ENCODE results near the gene ZNF296. TPM values are rescaled to one million over a fixed set of nuclear protein-coding genes. Genes with fewer than 3 reads are reported as not detected.

Gene ZNF296
- total RNA-seq, 1 donor from 2014 or later = not detected

DNA sequence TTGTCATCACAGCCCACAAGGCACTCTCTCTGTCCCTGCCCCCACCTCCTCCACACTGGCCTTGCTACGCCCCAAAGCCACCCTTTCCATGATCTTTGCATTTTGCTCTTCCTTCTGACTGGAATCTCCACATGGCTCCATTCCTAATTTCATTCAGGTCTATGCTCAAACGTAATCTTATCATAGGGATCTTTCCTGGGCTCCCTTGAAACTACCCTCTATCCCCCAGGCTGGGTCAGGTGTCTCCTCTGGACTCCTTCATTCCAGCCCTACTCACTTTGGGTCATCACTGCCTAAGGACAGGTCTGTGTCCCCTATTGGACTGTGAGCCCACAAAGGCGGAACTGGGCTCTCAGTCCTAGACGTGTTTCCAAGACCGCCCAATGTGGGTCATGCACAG lies 5.9 kb upstream of the ZNF296 start:
- DNase-seq = no peak

DNA sequence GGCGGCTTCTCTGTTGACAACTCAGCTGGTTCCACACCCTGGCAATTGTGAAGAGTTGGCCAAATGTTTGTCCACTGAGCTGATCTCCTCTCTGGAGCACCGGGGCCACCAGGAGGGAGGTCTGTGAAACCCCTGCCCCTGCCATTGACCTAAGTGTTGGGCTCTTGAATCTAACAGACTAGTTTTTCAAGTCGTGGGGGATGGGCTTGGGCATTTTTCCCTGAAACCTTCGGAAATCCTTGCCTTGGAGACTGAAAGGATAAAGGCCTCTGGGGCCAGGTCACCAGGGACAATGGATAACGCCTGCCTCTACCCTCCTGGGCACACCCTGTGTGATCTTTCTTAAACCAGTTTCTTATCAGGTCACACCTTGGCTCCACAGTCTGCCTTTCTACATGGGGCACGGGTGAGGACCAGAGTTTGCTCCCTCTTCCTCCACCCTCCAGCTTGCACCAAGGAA lies 3.7 kb upstream of the ZNF296 start:
- DNase-seq = no peak

DNA sequence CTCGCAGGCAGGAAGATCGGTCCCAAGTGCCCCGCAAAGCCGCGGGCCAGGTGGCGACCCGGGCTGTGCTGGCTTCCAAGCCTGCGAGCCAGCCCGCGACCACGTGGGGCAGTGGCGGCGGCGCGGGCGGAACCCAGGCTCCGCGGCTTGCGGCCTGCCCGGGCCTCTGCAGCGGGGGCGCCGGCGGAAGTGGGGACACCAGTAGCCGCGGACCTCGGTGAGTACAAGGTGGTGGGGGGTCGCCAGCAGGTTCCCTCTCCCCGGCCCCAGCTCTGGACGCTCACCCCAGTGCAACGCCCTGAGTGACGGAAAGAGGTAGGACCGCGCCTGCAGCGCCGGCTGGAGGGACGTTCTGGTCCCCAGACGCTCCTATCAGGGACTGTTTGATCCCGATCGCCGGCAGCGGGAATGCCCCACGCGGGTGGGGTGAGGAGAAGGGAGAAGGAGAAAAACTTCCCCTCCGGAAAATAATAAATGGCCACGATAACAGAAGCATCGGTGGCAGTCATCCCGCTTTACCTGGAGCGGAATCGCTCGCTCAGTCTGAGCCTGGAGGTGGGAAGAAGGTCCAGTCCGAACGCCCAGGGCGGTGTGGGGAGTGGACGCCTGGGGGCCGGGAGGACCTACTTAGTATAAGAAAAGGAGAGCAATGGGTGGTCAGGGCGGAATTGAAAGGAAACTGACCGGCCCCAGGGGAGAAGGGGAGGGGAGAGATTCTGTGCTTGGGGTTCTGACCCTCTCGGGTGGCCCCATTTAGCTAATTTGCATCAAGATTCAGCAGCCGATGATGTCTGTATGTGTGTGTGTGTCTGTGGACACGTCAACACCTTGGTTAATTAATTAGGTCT lies 3.0 kb upstream of the ZNF296 start, which contains the start of gene GEMIN7:
TSS of gene GEMIN7 (plus strand) at position 198 of the 848 bp plus-strand sequence. CDS start 10,855 bp downstream, outside the sequence.
- DNase-seq = peak; percentile 81

DNA sequence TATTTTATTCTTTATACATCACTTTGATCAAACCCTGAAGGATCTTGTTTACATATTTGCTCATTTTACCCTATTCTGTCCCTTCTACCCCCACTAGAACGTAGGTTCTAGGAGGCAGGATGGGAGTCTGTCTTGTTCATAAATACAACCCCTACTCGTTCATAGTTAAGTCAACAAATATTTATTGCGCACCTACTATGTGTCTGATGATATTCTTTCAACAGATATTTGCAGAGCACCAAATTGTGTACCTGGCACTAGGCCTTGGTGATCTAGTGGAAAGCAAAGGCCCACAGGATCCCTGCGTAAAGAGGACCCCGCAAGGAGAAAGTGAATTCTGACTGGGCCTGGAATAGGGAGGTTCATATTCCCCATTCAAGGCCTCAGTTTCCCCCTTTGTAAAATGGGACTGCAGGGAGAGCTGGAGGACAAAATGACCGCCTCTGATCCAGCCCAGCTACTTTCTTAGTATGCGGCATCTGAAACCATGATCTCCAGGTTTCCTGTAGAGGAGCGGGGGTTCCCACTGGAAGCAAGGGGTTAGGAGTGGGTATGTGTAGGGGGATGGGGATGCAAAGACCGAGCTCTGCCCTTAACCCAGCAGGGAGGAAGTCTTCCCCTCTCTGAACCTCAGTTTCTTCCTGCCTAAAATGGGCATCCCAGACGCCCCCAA lies 2.2 kb upstream of the ZNF296 start:
- DNase-seq = no peak

DNA sequence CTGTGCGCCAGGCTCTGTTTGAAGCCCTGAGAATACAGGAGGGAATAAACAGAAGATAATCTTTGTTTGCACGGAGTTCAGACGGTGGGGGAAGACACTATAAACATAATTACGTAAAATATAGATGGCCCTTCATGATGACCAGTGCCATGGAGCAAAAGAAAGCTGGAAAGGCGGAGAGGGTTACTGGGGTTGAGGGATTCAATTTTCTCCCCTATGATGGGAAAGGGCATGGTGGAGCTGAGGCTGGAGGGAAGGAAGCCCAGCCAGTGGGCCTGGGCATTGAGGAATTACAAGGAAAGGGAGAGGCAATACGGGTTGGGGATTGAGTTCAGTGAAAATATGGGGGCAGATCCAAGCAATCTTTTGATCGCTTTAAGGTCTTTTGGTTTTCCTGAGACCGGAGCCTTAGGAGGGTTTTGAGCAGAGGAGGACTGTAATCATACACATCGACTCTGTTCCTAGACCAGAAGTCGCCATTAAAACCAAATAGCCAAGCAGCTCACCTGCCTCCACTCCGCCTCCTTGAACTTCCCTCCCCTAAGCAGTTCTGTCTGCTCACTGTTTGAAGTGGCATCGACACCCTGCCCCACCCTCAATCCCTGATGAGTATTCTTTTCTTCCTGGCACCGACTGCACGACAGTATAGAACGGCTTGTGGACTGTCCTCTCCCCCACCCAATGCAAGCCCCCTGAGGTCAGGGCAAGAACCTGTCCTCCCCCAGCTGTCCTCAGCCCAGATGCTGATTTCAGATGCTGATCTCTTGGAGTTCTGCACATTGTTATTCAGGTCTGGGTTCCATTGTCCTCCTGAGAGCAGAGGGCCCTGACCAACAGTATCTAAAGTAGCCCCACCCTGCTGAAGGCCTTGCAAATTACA lies 813 bp upstream of the ZNF296 start:
- no peak for DNase-seq

DNA sequence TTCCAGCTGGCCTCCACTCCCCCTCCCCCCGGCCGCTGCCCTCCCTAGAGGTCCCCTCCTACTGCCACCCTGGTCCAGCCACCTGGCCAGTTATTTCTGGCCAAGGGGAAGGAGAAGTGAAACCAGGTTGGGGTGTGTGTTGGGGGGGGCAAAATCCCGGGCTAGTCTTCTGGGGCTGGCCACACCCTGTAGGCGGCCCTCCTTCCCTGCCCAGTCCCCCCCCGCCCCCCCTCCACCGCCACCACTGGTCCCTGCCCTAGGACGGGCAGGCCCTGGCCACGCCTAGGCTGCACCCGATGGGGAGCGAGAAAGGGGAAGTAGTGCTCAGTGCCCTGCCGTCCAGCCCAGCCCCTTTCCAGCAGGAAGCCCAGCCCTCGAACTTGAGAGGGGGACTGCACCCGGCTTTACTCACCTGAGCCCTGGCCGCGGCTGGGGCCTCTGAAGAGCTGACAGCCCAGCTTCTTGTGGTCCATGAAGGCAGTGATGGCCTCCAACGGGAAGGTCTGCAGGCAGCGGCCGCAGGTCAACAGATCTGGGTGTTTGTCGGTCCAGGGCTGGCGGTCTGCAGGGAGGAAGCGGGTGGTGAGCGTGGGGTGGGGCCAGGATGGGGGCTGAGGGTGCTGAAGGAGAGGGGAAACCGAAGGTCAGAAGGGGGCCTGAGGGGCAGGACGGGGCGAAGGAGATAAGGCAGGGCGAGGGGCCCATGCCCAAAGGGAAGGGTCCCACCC lies 813 bp downstream of the ZNF296 start:
- peak; percentile 50 for DNase-seq

DNA sequence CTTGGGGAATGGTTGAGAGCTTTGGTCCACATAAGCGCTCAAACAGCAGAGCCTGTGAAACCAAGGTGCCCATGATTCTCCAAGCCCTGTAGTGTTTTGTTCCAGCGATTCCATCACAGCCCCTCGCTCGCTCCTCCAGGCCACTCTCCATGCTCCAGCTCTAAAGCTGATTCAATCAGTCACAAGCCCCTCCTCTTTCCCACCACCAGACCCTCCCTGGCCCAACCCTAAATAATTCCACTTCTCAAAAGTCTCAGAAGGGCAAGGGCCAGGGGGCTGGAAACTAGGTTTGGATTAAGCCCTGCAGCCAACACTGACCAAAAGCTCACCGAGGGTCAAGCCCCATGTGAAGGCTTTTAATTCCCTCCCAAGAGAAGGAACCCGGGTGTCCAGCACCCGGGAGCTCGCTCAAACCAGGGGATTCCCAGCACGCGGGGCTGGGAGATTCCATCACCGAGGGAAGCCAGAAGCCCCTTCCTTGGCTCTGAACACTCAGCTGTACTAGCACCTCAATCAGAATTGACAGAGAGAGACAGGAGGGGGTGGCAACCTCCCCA lies 1.5 kb downstream of the ZNF296 start:
- peak; percentile 11 for DNase-seq

DNA sequence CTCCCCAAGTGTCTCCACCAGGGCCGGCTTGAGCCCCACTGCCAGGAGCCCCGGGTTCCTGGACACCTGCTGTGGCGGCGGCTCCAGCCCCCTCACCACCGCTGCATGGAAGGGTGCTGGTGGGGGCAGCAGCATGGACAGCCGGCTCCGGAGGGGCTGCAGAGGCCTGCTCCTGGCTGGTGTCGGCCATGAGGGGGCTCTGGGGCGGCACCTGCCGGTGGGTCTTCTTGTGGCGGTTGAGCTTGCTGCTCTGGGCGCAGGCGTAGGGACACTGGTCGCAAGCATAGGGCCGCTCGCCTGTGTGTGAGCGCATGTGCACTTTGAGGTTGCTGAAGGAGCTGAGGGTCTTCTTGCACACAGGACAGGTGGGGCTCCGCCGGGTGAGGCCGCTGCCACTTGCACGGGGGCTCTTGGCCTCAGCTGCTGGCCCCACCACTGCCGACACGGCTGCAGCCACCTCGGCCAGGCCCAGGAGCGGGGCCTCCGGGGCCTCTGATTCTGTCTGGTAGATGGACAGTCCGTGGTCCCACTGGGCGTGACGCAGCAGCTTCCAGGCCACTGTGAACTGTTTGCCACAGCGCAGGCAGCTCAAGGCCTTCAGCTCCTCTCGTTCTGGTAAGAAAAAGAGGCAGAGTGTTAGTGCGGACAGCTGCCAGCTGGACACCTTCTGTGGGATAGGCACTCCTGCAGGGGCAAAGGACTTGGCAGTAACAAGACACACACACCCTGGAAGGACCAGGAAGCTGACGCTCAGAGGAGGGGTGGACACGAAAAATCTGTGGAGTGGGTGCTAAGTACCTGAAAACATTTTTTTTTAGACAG lies 4.1 kb downstream of the ZNF296 start:
- DNase-seq = no peak

DNA sequence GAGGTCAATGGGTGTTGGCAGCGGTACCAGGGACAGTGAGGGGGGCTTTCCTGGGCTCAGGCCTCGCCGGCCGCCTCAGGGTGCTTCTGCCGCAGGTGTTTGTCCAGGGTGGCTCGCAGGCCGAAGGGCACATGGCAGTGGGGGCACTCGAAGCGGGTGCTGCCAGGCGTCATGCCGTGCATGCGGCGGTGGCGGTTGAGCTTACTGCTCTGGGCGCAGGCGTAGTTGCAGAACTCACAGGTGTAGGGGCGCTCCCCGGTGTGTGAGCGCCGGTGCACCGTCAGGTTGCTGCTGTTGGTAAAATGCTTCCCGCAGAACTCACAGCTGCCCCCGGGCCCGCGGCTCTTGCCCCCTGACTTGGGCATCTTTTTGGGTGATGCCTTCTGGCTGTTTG lies 4.7 kb downstream of the ZNF296 start:
- DNase-seq = no peak

DNA sequence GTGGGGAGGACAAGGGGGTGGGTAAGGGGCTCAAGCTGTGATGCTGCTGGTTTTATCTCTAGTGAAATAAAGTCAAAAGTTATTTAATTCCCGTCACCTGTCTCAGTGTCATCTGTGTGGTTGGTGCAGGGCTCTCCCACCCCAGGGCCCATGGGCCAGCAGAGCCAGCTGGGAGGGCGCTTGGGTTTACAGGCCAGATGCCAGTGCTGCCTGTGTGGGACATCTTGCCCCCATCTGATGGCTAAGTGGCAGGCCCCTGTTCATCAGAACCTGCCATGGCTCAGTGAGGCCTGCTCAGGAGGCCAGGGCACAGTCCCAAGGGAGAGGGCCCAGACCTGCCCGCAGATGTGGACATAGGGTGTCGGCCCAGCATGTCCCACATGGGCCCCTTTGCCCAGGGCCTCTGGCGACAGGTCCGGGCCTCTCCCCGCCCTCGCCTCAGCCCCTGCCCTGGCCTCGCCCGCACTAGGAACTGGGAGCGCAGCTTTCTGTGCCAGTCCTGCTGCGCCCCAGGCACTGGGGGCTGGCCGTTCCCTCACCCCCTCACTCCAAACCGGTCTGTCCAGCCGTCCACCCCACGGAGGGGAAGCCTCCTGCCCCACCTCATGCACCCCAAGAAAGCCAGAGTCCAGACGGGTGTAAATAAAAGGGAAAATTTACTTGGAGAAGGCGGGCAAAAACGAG lies 5.3 kb downstream of the ZNF296 start:
- DNase-seq = no peak

DNA sequence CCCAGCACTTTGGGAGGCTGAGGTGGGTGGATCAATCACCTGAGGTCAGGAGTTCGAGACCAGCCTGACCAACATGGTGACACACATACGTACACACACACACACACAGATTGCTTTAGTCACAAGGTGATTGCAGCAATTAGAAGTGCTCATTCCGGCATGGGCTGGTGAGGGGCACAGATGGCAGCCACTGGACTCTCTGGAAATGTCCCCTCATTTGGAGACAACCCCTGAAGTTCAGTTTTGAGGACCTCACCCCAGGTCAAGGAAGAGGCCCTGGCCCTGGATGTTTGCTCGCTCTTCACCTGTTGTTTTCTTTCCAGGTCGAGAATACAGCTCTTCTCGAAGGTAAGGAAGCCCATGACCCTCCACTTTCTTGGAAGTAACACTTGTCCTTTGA lies 6.1 kb downstream of the ZNF296 start:
- DNase-seq = no peak

DNA sequence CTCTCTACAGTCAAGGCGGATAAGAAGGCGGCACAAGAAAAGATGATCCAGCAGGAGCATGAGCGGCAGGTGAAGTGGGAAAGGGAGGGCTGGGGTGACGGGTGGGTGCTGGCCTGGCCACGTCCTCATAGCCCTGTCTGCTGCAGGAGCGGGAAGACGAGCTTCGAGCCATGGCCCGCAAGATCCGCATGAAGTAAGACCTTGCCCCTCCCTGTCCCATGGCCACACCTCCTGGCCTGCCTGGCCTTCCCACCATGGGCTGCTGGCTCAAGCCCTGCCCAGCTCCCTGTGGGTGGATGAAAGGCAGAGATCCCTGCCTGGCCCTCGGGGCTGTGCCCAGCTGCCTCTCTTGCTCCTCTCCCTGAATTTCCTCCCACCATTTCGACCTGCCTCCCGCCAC lies 7.2 kb downstream of the ZNF296 start:
- no peak for DNase-seq

DNA sequence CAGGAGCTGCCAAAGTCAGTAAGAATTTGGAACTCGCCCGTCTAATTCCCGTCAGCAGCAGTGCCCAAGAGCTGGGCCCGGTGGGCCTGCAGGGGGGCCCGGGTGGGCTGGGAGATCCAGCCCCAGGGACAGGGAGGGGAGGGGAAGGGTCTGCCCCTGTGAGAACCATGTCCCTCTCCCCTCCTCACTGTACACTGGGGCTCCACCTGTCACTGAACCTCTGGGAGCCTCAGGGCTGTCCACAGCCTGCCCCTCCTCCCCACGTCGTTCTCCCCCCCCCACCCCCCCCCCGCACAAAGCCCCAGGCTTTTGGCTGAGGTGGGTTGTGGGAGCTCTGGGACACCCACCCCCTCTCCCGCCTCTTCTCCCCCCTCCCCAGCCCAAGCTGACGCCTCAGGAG lies 8.2 kb downstream of the ZNF296 start:
- no peak for DNase-seq

DNA sequence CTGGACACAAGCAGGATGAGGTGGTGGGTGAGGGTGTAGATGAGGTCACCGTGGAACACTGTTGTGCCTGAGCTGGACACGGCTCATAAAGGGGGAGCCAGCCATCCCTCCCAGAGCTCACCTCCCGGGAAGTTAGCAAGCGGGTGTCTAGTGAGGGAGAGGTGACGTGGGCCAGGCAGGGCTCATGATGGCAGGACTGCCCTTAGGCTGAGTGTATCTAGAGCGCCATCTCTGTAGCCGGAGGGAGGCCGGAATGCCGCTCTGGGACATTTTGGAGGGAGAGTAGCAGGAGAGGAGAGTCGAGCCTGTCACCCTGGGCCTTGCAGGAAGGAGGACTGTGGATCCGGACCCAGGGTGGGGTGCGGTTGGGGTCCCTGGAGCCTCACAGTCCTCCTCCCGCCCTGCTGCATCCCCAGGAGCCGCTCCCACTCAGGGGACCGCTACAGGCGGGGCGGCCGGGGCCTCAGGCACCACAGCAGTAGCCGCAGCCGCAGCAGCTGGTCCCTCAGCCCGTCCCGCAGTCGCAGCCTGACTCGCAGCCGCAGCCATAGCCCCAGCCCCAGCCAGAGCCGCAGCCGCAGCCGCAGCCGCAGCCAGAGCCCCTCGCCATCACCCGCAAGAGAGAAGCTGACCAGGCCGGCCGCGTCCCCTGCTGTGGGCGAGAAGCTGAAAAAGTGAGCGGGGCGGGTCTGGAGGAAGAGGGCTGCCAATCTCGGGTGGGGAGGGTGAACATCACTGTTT lies 9.2 kb downstream of the ZNF296 start:
- no peak for DNase-seq

DNA sequence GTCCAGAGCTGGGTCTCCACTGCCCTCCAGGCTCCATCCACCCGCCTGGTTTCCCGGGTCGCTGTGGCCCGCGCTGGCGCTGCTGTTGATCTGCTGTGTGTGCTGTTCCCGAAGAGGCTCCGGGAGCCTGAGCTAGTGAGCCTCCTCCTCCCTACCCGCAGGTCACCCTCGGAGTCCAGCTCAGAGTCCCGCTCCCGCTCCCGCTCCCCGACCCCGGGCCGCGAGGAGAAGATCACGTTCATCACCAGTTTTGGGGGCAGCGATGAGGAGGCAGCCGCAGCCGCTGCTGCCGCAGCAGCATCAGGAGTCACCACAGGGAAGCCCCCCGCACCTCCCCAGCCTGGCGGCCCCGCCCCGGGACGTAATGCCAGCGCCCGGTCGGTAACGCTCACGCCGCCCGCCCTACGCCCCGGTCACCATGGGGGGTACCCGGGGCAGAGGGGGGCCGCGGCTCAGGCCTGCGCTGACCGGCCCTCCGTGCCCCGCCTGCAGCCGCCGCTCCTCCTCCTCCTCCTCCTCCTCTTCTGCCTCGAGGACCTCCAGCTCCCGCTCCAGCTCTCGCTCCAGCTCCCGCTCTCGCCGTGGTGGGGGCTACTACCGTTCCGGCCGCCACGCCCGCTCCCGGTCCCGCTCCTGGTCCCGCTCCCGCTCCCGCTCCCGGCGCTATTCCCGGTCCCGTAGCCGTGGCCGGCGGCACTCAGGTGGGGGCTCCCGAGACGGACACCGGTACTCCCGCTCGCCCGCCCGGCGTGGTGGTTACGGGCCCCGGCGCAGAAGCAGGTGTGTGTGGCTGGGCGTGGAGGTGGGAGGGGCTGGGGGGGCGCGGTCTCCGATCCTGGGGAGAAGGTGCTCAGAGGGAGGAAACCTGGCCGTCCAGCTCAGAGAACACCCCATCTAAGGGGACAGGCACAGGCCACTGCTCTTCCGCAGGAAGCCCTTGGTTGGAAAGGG lies 12.2 kb downstream of the ZNF296 start:
- no peak for DNase-seq

DNA sequence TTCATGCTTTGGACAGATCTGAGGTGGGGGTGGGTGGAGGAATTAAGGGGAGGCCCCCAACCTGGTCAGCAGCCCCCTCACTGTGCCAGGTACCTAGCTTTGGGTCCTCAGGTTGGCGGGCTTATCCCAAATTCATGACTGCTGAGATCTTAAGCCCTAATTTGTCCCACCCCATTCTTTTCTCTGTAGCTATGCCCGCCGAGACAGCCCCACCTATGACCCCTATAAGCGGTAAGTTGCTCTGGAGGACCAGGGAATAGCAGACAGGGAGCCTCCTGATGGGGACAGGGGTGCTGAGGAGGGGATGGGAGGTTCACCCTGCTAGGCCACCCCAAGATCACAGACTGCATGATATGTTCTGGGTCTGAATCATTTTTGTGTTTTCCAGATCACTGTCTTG lies 14.3 kb downstream of the ZNF296 start:
- no peak for DNase-seq

DNA sequence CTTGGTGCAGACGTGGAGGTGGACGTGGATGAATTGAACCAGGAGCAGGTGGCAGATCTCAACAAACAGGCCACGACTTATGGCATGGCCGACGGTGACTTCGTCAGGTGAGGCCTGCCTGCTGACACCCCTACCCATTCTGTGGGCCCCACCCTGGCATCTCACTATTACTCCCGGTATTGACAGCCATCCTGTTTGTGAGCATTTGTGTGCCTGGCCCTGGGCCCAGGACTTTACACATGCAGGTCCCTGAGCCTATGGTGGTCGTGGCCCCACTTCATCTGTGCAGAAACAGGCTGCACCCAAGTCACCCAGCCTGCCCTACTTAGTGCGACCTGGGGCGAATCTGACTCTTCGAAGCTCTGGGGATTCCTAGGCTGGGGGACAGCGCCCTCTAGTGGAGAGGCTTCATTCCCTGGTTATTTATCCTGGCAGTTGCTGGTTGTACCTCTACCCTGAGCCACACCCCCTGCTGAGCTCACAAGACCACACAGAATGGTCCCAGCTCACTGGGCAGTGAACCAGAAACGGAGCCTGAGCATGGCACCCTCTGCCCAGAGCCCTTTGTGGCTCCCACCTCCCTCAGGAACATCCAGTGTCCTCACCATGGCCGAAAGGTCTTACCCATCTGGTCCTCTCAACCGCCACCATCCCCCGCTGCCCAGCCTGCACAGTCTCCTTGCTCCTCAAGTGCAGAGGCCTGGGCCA lies 16.9 kb downstream of the ZNF296 start:
- peak; percentile 80 for DNase-seq

All from tongue (tissue), 2 donors.